ENCODE results near the gene FAT2.
"Not testable (repeated sequence)": the region's sequence is repeated elsewhere in the genome, so short reads cannot be mapped to it uniquely, and the experiment has no call there.

The FAT2 gene

DNA sequence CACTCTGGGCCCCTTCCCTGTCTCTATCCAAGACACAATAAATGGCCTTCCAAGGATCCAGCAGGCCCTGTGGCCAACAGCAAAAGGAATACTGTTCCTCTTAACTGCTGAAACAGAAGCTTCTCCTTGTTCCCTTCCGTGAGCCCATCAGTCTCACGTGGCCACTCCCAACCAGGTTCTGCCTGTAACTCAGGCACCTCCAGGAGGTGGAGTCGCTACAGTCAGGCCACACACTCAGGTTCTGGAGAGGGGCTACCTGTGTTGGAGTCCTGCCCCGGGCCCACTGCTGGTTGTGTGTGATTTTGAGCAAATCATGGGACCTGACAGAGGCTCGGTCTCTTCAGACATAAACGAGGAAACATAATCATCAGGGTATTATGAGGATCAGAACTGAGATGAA is 10.3 kb downstream of the FAT2 start:
- Histone ChIP-seq H3K79me2 (ENCODE audit: insufficient read depth, low read length) (no peaks in the 10 kb centered on the region), H3K9me2 (replicated peaks; ENCODE audit: insufficient read depth, low read length) (no peaks in the 10 kb centered on the region), H3K4me2 (ENCODE audit: low read depth, low read length, poor library complexity, severe bottlenecking) (no peak overlapping the region), H4K20me1 (ENCODE audit: low read depth, low read length) (no peaks in the 10 kb centered on the region), H3K27ac (ENCODE audit: low read depth, low read length) (no peak overlapping the region), H3K9ac (ENCODE audit: low read length) (no peak overlapping the region), H3K36me3 (ENCODE audit: low read length) (no peaks in the 10 kb centered on the region), H3K4me3 (ENCODE audit: insufficient read depth, low read length, poor library complexity, severe bottlenecking) (no peak overlapping the region), H2AFZ (ENCODE audit: low read depth, low read length, severe bottlenecking) (no peak overlapping the region), H3K9me3 (ENCODE audit: insufficient read depth, low read length) (no peaks in the 10 kb centered on the region), H3K27me3 (ENCODE audit: low read length) (no peaks in the 10 kb centered on the region), H3F3A (ENCODE audit: insufficient read depth) (no peaks in the 10 kb centered on the region)
- TF ChIP-seq, protein P1, sequence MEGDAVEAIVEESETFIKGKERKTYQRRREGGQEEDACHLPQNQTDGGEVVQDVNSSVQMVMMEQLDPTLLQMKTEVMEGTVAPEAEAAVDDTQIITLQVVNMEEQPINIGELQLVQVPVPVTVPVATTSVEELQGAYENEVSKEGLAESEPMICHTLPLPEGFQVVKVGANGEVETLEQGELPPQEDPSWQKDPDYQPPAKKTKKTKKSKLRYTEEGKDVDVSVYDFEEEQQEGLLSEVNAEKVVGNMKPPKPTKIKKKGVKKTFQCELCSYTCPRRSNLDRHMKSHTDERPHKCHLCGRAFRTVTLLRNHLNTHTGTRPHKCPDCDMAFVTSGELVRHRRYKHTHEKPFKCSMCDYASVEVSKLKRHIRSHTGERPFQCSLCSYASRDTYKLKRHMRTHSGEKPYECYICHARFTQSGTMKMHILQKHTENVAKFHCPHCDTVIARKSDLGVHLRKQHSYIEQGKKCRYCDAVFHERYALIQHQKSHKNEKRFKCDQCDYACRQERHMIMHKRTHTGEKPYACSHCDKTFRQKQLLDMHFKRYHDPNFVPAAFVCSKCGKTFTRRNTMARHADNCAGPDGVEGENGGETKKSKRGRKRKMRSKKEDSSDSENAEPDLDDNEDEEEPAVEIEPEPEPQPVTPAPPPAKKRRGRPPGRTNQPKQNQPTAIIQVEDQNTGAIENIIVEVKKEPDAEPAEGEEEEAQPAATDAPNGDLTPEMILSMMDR (IDR thresholded peaks at IDR 0.05; ENCODE audit: insufficient read depth, low read length, poor library complexity, severe bottlenecking) = no peak
- no peak for TF ChIP-seq EZH2phosphoT487 (conservative IDR thresholded peaks at IDR 0.05; ENCODE audit: low read length)

DNA sequence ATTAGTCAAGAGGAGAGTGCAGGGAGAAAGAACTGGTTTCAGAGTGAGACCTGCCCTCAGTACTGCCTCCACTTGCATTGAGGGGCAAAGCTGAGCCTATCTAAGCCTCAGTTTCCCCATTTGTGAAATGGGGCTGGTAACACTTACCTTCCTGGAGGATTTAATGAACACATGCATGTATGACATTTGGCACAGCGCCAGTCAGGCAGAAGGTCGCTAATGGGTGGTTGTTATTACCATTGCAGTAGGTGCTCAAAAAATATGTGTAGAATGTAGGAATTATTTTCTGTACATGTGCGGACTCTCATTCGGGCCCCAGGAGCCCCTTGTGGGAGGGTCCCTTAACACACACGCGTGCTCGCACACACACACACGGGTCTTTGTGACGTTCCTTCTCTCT is 10.9 kb downstream of the FAT2 start:
- no peaks in the 10 kb centered on the region for H3K9me3 ChIP-seq (ENCODE audit: insufficient read depth, low read length)
- no peaks in the 10 kb centered on the region for H3K9me2 ChIP-seq (replicated peaks; ENCODE audit: insufficient read depth, low read length)
- no peak overlapping the region for H3K4me2 ChIP-seq (ENCODE audit: low read depth, low read length, poor library complexity, severe bottlenecking)
- H3K9ac ChIP-seq (ENCODE audit: low read length) = no peak overlapping the region
- H3F3A ChIP-seq (ENCODE audit: insufficient read depth) = no peaks in the 10 kb centered on the region
- no peaks in the 10 kb centered on the region for H3K79me2 ChIP-seq (ENCODE audit: insufficient read depth, low read length)
- H2AFZ ChIP-seq (ENCODE audit: low read depth, low read length, severe bottlenecking) = no peak overlapping the region
- TF ChIP-seq, protein P1 (IDR thresholded peaks at IDR 0.05; ENCODE audit: insufficient read depth, low read length, poor library complexity, severe bottlenecking) = no peak
- no peak for TF ChIP-seq EZH2phosphoT487 (conservative IDR thresholded peaks at IDR 0.05; ENCODE audit: low read length)
- H4K20me1 ChIP-seq (ENCODE audit: low read depth, low read length) = no peaks in the 10 kb centered on the region
- H3K36me3 ChIP-seq (ENCODE audit: low read length) = no peaks in the 10 kb centered on the region
- no peak overlapping the region for H3K4me3 ChIP-seq (ENCODE audit: insufficient read depth, low read length, poor library complexity, severe bottlenecking)
- H3K27me3 ChIP-seq (ENCODE audit: low read length) = no peaks in the 10 kb centered on the region
- no peak overlapping the region for H3K27ac ChIP-seq (ENCODE audit: low read depth, low read length)

- H3K9me3 ChIP-seq (ENCODE audit: insufficient read depth, low read length); H3K36me3 ChIP-seq (ENCODE audit: low read length); H3K4me2 ChIP-seq (ENCODE audit: low read depth, low read length, poor library complexity, severe bottlenecking); H3K9me2 ChIP-seq (replicated peaks; ENCODE audit: insufficient read depth, low read length); H4K20me1 ChIP-seq (ENCODE audit: low read depth, low read length); H2AFZ ChIP-seq (ENCODE audit: low read depth, low read length, severe bottlenecking); H3K27me3 ChIP-seq (ENCODE audit: low read length); H3K9ac ChIP-seq (ENCODE audit: low read length); H3K79me2 ChIP-seq (ENCODE audit: insufficient read depth, low read length); H3F3A ChIP-seq (ENCODE audit: insufficient read depth); H3K27ac ChIP-seq (ENCODE audit: low read depth, low read length); H3K4me3 ChIP-seq (ENCODE audit: insufficient read depth, low read length, poor library complexity, severe bottlenecking): not testable (repeated sequence)
Measured at GRCh38 chr5:151579146-151579545, 12.0 kb downstream of the FAT2 start.

DNA sequence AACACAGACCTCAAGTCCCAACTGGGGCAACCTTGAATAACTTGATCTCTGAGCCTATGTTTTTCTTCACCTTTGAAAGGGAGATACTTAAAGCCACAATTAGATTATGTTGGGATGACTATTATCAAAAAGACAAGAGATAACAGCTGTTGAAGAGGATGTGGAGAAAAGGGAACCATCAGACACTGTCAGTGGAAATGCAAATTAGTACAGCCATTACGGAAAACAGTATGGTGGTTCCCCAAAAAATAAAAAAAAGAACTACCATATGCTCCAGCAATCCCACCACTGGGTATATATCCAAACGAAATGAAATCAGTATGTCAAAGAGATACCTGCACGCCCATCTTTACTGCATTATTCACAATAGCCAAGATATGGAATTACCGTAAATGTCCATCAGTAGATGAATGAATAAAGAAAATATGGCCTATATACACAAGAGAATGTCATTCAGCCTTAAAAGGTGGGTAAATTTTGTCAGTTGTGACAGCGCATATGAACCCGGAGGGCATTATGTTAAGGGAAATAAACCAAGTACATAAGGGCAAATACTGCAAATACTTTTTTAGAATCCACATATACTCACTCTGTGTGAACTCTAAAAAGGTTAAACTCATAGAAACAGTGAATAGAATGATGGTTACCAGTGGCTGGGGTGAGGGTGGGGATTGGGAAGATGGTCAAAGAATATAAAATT is 12.7 kb downstream of the FAT2 start:
- Histone ChIP-seq H3F3A (ENCODE audit: insufficient read depth) (no peaks in the 10 kb centered on the region), H3K4me3 (ENCODE audit: insufficient read depth, low read length, poor library complexity, severe bottlenecking) (no peak overlapping the region)

More for the DNA sequence above, 12.7 kb downstream of the FAT2 start:
- Histone ChIP-seq H3K27me3 (ENCODE audit: low read length) (no peaks in the 10 kb centered on the region), H3K9me3 (ENCODE audit: insufficient read depth, low read length) (no peaks in the 10 kb centered on the region), H4K20me1 (ENCODE audit: low read depth, low read length) (no peaks in the 10 kb centered on the region), H3K79me2 (ENCODE audit: insufficient read depth, low read length) (no peaks in the 10 kb centered on the region), H3K9ac (ENCODE audit: low read length) (no peak overlapping the region), H3K27ac (ENCODE audit: low read depth, low read length) (no peak overlapping the region), H3K4me2 (ENCODE audit: low read depth, low read length, poor library complexity, severe bottlenecking) (no peak overlapping the region), H2AFZ (ENCODE audit: low read depth, low read length, severe bottlenecking) (no peak overlapping the region), H3K36me3 (ENCODE audit: low read length) (no peaks in the 10 kb centered on the region), H3K9me2 (replicated peaks; ENCODE audit: insufficient read depth, low read length) (no peaks in the 10 kb centered on the region)
- no peak for TF ChIP-seq EZH2phosphoT487 (conservative IDR thresholded peaks at IDR 0.05; ENCODE audit: low read length)
- TF ChIP-seq, protein P1 (IDR thresholded peaks at IDR 0.05; ENCODE audit: insufficient read depth, low read length, poor library complexity, severe bottlenecking) = no peak

All from SU-DHL-6 (cell line).